HG02970 (cell line): Measurements from ENCODE around the gene KCNG1.
"Not testable (repeated sequence)": the region's sequence is repeated elsewhere in the genome, so short reads cannot be mapped to it uniquely, and the experiment has no call there.

ENCODE experiments used
- ATAC-seq: cut with Tn5 transposase; IDR thresholded peaks from one replicate; pipeline ENCODE4 v1.9.1; 2021; ENCODE audit warnings: mild to moderate bottlenecking, moderate library complexity, moderate number of reproducible peaks; ENCODE audit not compliant: unreplicated experiment, low FRiP score

Gene KCNG1

DNA sequence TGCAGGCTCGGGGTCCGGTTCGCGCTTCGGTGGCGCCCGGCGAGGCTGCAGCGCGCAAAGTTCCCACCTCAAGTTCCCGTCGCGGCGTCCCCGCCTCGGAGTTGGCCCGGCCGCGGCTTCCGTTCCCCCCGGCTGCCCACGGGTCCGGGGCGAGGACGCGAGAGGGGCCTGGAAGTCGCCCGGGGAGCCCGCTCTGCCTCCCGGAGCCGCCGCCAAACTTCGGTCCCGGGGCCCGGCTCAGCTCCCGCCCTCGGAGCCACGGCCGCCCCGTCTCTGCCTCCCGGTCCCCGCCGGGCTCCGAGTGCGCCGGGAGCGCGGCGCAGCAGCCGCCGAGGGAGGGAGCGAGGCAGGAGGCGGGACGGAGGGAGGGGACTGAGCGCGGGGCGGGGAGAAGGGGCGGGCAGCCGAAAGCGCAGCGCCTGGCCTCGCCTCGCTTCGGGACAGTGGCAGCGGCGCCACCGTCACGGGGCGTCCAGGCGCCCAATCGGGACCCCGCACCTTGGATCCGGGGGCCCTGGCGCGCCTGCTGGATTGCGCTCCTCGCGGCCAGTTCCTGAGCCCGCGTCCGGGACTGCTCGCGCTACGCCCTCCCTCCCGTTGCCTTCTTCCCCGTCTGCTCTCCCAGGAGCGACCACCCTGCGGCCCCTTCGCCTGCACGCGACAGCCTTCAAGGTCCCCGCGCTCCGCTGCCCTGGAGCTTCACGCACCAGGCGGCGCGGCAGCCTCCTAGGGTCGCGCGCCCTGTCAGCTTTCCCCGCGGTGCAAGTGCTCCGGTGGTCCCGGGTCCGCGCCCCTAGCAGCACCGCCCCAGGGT lies at the start of gene KCNG1:
Gene KCNG1, minus strand, starts transcription at position 305 of the 814 bp plus-strand sequence. CDS start 12,769 bp downstream, outside the sequence.
- ATAC-seq, result no peak

DNA sequence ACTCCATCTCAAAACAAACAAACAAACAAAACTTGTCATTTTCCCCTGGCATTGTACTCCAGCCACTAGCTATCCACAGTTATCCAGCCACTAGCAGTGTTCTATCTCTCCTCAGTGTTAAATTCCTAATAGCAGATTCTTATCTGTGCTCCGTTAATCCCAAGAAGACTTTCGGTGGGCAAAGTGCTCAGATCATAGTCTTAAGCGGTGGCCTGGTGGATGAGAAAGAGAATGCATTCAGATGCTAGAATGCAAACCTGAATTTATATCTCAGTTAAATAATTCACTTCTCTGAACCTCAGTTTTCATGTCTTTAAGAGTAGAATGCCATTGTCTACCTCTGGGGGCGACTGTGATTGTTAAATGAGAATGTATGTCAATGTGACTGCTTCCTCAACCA lies 47.7 kb upstream of the KCNG1 start:
- ATAC-seq, result no peak

DNA sequence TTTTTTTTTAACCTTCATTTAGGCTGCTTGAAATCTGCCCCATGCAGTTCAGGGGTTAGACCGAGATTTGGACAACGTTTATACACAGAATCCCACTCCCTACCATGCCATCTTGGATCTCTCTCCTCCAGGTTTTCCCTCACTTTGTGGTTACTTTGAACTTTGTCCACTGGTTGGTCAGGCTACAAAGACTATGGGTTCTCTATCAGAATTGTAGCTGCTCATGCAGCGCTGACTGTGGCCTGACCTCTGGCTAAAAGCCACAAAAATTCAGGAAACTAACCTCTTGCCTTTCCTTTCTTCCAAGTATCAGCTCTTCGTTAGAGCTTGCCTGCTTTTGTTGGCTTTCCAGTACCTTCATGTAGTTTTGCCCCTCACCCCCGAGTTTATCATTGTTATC lies 44.9 kb upstream of the KCNG1 start:
- ATAC-seq, result no peak

- ATAC-seq, result no peak
Measured at GRCh38 chr20:51065615-51066014, 42.7 kb upstream of the KCNG1 start.

GRCh38 chr20:51064137-51064536 lies 41.2 kb upstream of the KCNG1 start:
- no peak for ATAC-seq

DNA sequence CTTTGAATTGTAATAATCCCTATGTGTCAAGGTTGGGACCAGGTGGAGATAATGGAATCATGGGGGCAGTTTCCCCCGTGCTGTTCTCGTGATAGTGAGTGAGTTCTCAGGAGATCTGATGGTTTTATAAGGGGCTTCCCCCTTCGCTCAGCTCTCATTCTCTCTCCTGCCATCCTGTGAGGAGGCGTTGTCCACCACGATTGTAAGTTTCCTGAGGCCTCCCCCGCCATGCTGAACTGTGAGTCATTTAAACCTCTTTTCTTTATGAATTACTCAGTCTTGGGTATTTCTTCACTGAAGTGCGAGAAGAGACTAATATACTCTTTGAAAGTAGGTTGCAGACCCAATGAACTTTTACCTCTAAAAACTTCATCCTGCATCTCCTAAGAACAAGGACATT lies 39.2 kb upstream of the KCNG1 start:
- no peak for ATAC-seq

DNA sequence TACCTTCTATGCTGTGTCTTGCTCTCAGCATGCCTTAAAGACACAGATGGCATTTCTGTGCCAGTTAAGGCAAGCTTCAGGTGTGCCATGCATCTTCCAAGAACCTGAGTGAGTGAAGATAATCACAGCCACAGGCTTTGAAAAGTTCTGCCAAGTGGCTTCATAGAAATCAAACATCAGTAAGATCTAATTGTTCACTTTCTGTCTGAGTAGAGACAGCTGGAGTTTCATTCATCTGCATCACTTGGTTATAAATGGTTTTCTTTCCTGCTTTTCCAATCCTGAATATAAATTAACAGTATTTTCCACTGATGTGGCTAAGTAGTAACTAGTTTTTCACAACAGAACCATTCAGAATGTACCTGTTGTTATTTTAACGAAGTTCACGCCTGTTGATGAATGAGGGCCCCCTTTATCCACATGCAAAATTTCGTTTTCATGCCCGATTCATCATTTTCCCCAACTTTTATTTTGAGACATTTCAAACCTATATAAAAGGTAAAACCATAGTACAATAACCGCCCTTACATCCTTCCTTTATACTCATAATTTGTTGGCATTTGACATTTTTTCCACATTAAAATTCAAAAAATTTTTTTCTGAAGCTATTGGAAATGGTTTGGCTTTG lies 38.6 kb upstream of the KCNG1 start:
- no peak for ATAC-seq

- no peak for ATAC-seq
Measured at GRCh38 chr20:51060301-51060700, 37.4 kb upstream of the KCNG1 start.

DNA sequence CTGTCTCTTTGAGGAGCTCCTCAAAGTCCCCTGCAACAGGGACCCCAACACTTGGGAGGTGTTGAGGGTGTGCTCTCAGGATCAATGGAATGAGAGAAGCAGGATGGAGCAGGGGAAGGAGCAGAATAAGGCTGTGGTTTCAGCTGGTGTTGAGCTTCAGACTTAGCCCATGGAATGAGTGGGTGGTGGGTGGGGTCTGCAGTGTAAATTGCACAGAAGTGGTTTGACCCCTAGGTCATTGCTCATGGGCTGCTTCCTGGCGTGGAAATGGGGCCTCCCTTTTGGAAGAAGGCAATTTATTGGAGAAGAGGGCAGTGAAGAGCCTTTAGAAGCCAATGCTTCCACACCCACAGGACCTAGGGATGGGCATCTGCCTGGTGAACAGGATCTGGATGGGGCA lies 37.0 kb upstream of the KCNG1 start:
- ATAC-seq, result no peak

GRCh38 chr20:51058017-51058416 lies 35.1 kb upstream of the KCNG1 start:
- ATAC-seq, result no peak

GRCh38 chr20:51054233-51054632 lies 31.3 kb upstream of the KCNG1 start:
- ATAC-seq, result no peak

GRCh38 chr20:51050531-51051075 lies 27.7 kb upstream of the KCNG1 start:
- ATAC-seq, result no peak

- no peak for ATAC-seq
Measured at GRCh38 chr20:51046021-51046985, 23.4 kb upstream of the KCNG1 start.

GRCh38 chr20:51045492-51045891 lies 22.6 kb upstream of the KCNG1 start:
- not testable (repeated sequence) for ATAC-seq

DNA sequence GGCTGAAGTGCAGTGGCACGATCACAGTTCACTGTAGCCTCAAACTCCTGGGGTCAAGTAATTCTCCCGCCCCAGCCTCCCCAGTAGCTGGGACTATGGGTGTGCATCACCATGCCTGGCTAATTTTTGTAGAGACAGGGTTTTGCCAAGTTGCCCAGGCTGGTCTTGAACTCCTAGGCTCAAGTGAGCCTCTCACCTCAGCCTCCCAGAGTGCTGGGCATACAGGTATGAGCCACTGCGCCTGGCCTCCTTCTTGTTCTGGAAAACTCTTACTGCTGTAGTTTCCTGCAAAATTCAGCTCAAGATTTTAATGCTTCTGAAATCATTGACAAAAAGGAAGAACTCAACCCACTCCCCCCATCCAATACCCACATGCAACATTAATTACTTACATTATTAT lies 21.9 kb upstream of the KCNG1 start:
- ATAC-seq, result no peak

GRCh38 chr20:51043811-51044210 lies 20.9 kb upstream of the KCNG1 start:
- ATAC-seq, result no peak

- ATAC-seq, result no peak
Measured at GRCh38 chr20:51042657-51043247, 19.8 kb upstream of the KCNG1 start.

GRCh38 chr20:51042064-51042463 lies 19.2 kb upstream of the KCNG1 start:
- no peak for ATAC-seq

GRCh38 chr20:51037532-51038115 lies 14.7 kb upstream of the KCNG1 start:
- ATAC-seq, result no peak
